Fibroblast of villous mesenchyme (primary cell): ENCODE results near the gene CLUH. TPM values are rescaled to one million over a fixed set of nuclear protein-coding genes. Genes with fewer than 3 reads are reported as not detected.
"Not testable (repeated sequence)": the region's sequence is repeated elsewhere in the genome, so short reads cannot be mapped to it uniquely, and the experiment has no call there.

Experiments used
- DNase-seq: peaks from one replicate; pipeline ENCODE4 v3.0.0-alpha.2; 2010; ENCODE audit warnings: low read depth
- H3K4me3 ChIP-seq: 2 replicates; pipeline ENCODE4 v1.5.1; 2011; ENCODE audit warnings: low read depth, mild to moderate bottlenecking, low read length
- CTCF ChIP-seq: IDR thresholded peaks from 2 replicates; pipeline ENCODE4 v1.5.1; 2012; ENCODE audit warnings: low read depth, mild to moderate bottlenecking, low read length; ENCODE audit not compliant: insufficient read depth
- total RNA-seq: library from RNA; depleted of rRNA; stranded (reverse); fragments of >200 nt; gene quantifications from 2 replicates; pipeline ENCODE4 v1.2.3, GENCODE V29; 2012

Gene CLUH
- total RNA-seq, 1 donor: 42.7 TPM

- no peak for TF ChIP-seq CTCF
- no peak for DNase-seq
- H3K4me3 ChIP-seq: no peak overlapping the region
Measured at GRCh38 chr17:2687074-2687418, 24.5 kb downstream of the CLUH start.

- no peak for DNase-seq
- no peak for TF ChIP-seq CTCF
- no peak overlapping the region for H3K4me3 ChIP-seq
Measured at GRCh38 chr17:2685696-2686095, 25.9 kb downstream of the CLUH start.

- TF ChIP-seq CTCF: no peak
Measured at GRCh38 chr17:2684549-2684948, 27.0 kb downstream of the CLUH start.

GRCh38 chr17:2683912-2684311 is 27.7 kb downstream of the CLUH start:
- DNase-seq: peak; percentile 45
- no peak for TF ChIP-seq CTCF

More at GRCh38 chr17:2684549-2684948, 27.0 kb downstream of the CLUH start:
- DNase-seq: no peak
- no peak overlapping the region for H3K4me3 ChIP-seq

DNA sequence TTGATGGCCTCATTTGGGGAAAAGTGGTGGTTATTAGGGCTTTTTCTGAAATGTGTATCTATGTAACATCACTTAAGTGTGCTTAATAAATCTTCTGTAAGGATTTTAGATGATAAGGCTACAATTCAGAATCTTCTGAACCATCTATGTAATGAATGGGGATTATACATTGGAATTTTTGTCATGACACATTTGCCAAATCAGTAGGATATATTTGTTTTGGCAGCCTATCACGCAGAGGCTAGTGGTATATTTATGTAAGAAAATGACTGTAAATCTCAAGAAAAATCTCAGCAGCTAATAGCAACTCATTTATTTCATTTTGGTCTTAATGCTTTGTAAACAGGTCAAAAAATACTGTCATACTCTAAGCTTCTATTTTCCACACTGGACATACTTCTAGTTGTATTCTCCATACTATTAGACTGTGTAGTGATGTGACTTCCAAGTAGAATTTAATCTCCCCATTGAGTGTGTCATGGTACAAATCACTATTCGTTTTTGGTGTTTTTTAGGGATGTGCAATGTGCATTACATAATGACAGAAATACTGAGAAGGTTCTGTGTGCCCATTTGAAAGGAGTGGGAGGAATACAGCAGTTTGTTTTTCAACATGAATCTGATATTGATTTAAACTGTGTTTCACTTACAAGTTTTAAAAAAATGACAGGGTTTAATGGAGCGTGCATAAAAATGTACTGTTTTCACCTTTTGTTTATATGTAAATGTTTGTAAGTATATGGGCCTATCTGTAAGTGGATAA is 29.2 kb downstream of the CLUH start:
- no peak for TF ChIP-seq CTCF
- DNase-seq: no peak

More at GRCh38 chr17:2683912-2684311, 27.7 kb downstream of the CLUH start:
- no peak overlapping the region for H3K4me3 ChIP-seq

GRCh38 chr17:2681650-2682049 is 29.9 kb downstream of the CLUH start:
- no peak for DNase-seq
- no peak overlapping the region for H3K4me3 ChIP-seq
- TF ChIP-seq CTCF: no peak

More for the DNA sequence above, 29.2 kb downstream of the CLUH start:
- H3K4me3 ChIP-seq: no peak overlapping the region

GRCh38 chr17:2680961-2681360 is 30.6 kb downstream of the CLUH start:
- H3K4me3 ChIP-seq: no peak overlapping the region
- TF ChIP-seq CTCF: no peak
- no peak for DNase-seq

DNA sequence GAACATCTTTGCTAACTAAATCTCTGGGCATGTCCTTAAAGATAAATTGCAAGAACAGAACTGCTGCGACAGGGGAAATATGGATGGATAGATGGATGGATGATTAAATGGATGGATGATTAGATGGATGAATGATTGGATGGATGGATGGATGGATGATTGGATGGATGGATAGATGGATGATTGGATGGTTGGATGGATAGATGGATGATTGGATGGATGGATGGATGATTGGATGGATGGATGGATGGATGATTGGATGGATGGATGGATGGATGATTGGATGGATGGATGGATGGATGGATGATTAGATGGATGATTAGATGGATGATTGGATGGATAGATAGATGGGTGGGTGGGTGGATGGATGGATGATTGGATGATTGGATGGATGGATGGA is 32.3 kb downstream of the CLUH start:
- H3K4me3 ChIP-seq, DNase-seq: not testable (repeated sequence)
